Measurements from ENCODE around the gene CELA2A.
"Not testable (repeated sequence)": the region's sequence is repeated elsewhere in the genome, so short reads cannot be mapped to it uniquely, and the experiment has no call there.

The CELA2A gene

DNA sequence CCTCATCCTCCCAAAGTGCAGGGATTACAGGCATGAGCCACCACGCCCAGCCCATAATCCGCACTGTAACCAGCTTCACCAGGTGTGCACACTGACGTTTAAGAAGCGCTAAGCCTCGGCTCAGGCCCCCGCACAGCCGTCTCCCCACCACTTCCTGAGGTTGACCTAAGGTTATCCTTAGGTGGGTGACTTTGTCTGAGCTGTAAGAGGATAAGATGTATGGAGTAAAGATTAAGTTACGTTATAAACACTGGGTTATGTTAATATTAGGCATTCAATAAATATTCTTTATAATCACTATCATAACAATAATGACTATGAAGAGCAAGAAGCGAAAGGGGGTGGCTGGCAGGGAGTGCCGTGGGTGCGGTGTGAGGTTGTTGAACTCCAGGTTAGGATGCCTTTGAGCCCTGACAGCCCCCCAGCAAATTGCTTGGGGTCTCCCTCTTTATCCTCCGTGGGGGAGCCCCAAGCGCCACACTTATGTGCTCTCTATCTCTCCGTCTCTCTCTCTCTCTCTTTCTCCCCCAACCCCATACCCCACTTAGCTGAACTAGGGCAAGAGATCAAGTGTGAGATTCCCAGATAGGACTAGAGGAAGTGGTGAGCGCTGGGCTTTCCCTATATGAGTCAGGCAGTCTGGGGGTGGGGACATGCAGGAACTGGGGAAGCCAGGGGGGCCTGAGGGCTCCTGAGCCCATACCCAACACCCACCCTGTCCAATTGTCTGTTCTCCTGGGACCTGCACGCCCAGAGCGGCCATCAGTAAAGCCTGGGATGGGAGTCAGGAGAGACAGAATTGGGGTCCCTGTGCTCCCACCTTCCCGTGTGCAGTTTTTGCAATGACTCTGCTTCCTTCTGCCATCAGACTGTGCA, 39.2 kb upstream of the CELA2A start:
- in situ Hi-C loops (cut with HindIII; ENCODE audit: low pct_unique_long_range_greater_than_20kb, low sequenced_read_pairs): no loop called here
- TF ChIP-seq JUND (IDR thresholded peaks at IDR 0.05; ENCODE audit: low read depth): no peak

GRCh38 chr1:15418806-15419515, 37.6 kb upstream of the CELA2A start:
- in situ Hi-C loops (cut with HindIII; ENCODE audit: low pct_unique_long_range_greater_than_20kb, low sequenced_read_pairs): no loop called here
- DNase-seq (ENCODE audit: low read depth in 1 of 2, low spot score in 1 of 2): no peak
- TF ChIP-seq JUND (IDR thresholded peaks at IDR 0.05; ENCODE audit: low read depth): no peak

More for the DNA sequence above, 39.2 kb upstream of the CELA2A start:
- no peak for DNase-seq (ENCODE audit: low read depth in 1 of 2, low spot score in 1 of 2)

GRCh38 chr1:15420853-15421465, 35.6 kb upstream of the CELA2A start:
- DNase-seq (ENCODE audit: low read depth in 1 of 2, low spot score in 1 of 2): no peak
- in situ Hi-C loops (cut with HindIII; ENCODE audit: low pct_unique_long_range_greater_than_20kb, low sequenced_read_pairs): no loop called here
- TF ChIP-seq JUND (IDR thresholded peaks at IDR 0.05; ENCODE audit: low read depth): no peak

DNA sequence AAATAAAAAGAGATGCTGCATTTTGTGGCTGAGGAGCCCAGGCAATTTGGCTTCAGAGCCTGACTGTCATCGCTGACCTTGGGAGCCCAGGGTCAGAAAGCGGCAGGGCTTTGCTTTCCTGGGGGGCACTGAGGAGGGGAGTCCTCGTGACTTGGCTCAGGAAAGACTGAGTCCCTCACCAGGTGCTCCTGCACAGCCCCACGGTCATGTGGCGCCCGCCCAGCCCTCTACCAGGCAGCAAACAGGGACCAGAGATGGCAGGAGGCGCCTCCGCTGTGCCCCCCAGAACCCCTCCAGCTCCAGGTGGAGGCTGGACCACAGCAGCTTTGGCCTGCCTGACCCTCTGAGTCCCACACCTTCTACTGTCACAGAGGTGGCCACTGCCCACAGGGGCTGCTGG, 33.7 kb upstream of the CELA2A start:
- in situ Hi-C loops (cut with HindIII; ENCODE audit: low pct_unique_long_range_greater_than_20kb, low sequenced_read_pairs): no loop called here
- DNase-seq (ENCODE audit: low read depth in 1 of 2, low spot score in 1 of 2): no peak
- no peak for TF ChIP-seq JUND (IDR thresholded peaks at IDR 0.05; ENCODE audit: low read depth)

DNA sequence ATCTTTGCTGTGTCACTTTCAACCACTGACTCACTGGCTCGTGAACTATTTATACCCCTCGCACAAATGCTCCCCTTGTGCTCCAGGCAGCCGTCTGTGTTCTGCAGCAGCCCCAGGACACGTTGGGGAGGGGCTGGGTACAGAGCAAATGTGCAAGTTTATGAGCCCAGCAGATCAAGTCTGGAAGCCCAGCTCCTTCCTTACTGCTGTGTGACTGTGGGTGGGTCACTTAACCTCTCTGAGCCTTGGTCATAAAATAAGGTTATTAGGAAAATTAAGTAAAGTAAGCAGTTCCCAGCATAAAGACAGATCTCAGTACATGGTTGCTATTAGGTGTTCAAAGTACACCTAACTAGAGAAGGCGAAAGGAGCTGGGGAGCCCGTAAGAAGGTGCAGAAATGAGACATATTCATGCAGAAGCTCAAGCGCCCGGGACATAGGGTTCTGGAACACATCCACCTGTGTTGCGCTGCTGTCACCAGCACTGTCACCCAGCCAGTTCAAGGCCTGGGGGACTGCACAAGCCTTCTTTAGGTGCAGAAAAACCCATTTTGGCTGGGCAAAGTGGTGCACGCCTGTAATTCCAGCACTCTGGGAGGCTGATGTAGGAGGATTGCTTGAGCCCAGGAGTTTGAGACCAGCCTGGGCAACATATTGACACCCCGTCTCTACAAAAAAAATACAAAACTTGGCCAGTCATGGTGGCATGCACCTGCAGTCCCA, 33.0 kb upstream of the CELA2A start:
- in situ Hi-C loops (cut with HindIII; ENCODE audit: low pct_unique_long_range_greater_than_20kb, low sequenced_read_pairs): no loop called here
- TF ChIP-seq JUND (IDR thresholded peaks at IDR 0.05; ENCODE audit: low read depth): no peak
- no peak for DNase-seq (ENCODE audit: low read depth in 1 of 2, low spot score in 1 of 2)

DNA sequence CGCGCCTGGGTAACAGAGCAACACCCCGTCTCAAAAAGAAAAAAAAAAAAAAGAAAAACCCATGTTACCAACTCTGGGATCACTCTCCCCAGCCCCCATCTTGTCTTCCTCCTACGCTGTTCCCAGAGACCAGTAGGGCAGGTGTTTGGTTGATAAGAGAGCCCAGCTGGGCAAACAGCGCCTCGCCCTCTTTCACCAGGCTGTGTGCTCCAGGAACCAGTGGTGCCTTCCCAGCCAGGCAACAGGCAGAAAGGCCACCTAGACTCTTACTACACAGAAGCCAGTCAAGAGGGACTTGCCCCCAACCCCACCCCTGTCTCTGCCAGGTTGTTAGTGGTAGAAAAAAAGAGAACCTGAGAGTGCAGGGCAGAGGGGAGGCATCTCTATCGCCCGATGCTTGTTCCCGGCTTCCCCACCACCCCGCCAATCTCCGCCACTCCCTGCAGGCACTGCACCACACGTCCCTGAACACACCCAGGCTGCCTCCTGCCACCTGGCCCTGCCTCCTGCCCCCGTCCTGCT, 32.3 kb upstream of the CELA2A start:
- in situ Hi-C loops (cut with HindIII; ENCODE audit: low pct_unique_long_range_greater_than_20kb, low sequenced_read_pairs): no loop called here
- TF ChIP-seq JUND (IDR thresholded peaks at IDR 0.05; ENCODE audit: low read depth): no peak
- DNase-seq (ENCODE audit: low read depth in 1 of 2, low spot score in 1 of 2): no peak

DNA sequence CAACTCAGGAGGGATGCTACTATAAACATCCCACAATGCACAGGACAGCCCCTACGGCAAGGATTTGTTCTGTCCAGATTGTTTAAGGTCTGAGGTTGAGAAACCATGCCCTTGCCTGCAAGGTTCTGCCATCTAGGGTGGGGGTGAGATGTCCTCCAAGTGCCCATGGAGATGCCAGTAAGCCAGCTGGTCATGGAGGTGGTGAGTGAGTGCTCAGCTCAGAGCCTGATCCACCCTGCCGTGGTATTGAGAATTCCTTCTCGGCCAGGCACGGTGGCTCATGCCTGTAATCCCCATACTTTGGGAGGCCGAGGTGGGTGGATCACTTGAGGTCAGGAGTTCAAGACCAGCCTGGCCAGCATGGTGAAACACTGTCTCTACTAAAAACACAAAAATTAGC, 31.6 kb upstream of the CELA2A start:
- no peak for TF ChIP-seq JUND (IDR thresholded peaks at IDR 0.05; ENCODE audit: low read depth)
- in situ Hi-C loops (cut with HindIII; ENCODE audit: low pct_unique_long_range_greater_than_20kb, low sequenced_read_pairs): no loop called here
- DNase-seq (ENCODE audit: low read depth in 1 of 2, low spot score in 1 of 2): no peak

- TF ChIP-seq JUND (IDR thresholded peaks at IDR 0.05; ENCODE audit: low read depth): no peak
- DNase-seq (ENCODE audit: low read depth in 1 of 2, low spot score in 1 of 2): no peak
- in situ Hi-C loops (cut with HindIII; ENCODE audit: low pct_unique_long_range_greater_than_20kb, low sequenced_read_pairs): no loop called here
These were observed 31.0 kb upstream of the CELA2A start for GRCh38 chr1:15425521-15425920.

DNA sequence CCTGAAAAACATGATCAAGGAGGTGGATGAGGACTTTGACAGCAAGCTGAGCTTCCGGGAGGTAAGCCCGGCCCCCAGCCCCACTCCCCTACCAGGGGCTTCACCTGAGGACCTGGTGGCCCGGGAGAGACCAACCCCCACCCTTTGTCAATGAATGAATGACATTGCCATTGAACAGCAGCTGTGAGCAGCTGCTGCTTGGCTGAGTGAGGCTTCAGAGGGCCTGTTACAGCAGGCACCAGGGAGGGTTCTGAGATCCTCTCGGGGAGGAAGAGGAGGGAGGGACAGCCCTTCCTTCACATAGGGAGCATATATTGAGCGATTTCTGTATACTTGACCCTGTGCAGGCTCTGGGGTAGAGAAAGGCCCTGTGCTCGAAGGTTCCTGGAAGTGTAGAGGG, 30.6 kb upstream of the CELA2A start:
- no peak for DNase-seq (ENCODE audit: low read depth in 1 of 2, low spot score in 1 of 2)
- TF ChIP-seq JUND (IDR thresholded peaks at IDR 0.05; ENCODE audit: low read depth): no peak
- in situ Hi-C loops (cut with HindIII; ENCODE audit: low pct_unique_long_range_greater_than_20kb, low sequenced_read_pairs): no loop called here

- no peak for TF ChIP-seq JUND (IDR thresholded peaks at IDR 0.05; ENCODE audit: low read depth)
- in situ Hi-C loops (cut with HindIII; ENCODE audit: low pct_unique_long_range_greater_than_20kb, low sequenced_read_pairs): no loop called here
- DNase-seq (ENCODE audit: low read depth in 1 of 2, low spot score in 1 of 2): no peak
These were observed 29.8 kb upstream of the CELA2A start for GRCh38 chr1:15426492-15427279.

- no peak for DNase-seq (ENCODE audit: low read depth in 1 of 2, low spot score in 1 of 2)
- TF ChIP-seq JUND (IDR thresholded peaks at IDR 0.05; ENCODE audit: low read depth): no peak
- in situ Hi-C loops (cut with HindIII; ENCODE audit: low pct_unique_long_range_greater_than_20kb, low sequenced_read_pairs): no loop called here
These were observed 29.3 kb upstream of the CELA2A start for GRCh38 chr1:15427280-15427666.

DNA sequence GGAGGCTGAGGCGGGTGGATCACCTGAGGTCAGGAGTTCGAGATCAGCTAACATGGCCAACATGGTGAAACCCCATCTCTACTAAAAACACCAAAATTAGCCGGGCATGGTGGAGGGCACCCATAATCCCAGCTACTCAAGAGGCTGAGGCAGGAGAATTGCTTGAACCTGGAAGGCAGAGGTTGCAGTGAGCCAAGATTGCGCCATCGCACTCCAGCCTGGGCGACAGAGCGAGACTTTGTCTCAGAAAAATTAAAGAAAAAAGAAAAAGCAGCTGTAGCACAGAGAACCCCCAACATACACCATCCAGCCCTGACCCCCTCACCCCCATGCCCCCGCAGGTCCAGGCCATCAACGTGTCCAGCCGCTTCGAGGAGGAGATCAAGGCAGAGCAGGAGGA, 28.3 kb upstream of the CELA2A start:
- in situ Hi-C loops (cut with HindIII; ENCODE audit: low pct_unique_long_range_greater_than_20kb, low sequenced_read_pairs): not testable (repeated sequence)

More for the DNA sequence above, 28.3 kb upstream of the CELA2A start:
- not testable (repeated sequence) for DNase-seq (ENCODE audit: low read depth in 1 of 2, low spot score in 1 of 2)
